Neuronal stem cell (in vitro differentiated cells): ENCODE results near the gene METTL8.
"Not testable (repeated sequence)": the region's sequence is repeated elsewhere in the genome, so short reads cannot be mapped to it uniquely, and the experiment has no call there.

ENCODE experiments used
- DNase-seq: peaks from one replicate; pipeline ENCODE4 v3.0.0-alpha.2; 2013; ENCODE audit warnings: low spot score
- H2AFZ ChIP-seq: one replicate; pipeline ENCODE4 v1.6.1; 2013; ENCODE audit warnings: mild to moderate bottlenecking, low read length, inconsistent platforms
- H2AK5ac ChIP-seq: 2 replicates; pipeline ENCODE4 v1.6.1; 2013; ENCODE audit warnings: low read depth, mild to moderate bottlenecking, inconsistent platforms, low read length, moderate library complexity, mixed read lengths
- H2BK120ac ChIP-seq: 2 replicates; pipeline ENCODE4 v1.6.1; 2013; ENCODE audit warnings: low read depth, mild to moderate bottlenecking, inconsistent platforms, low read length, moderate library complexity, mixed read lengths
- H2BK12ac ChIP-seq: one replicate; pipeline ENCODE4 v1.6.1; 2013; ENCODE audit warnings: low read length, inconsistent platforms
- H2BK15ac ChIP-seq: 2 replicates; pipeline ENCODE4 v1.6.1; 2013; ENCODE audit warnings: mild to moderate bottlenecking, low read length, inconsistent platforms, mixed read lengths
- H2BK5ac ChIP-seq: one replicate; pipeline ENCODE4 v1.6.1; 2013; ENCODE audit warnings: inconsistent platforms, mild to moderate bottlenecking, low read length, moderate library complexity
- H3K14ac ChIP-seq: one replicate; pipeline ENCODE4 v1.6.1; 2013; ENCODE audit warnings: low read length, inconsistent platforms
- H3K18ac ChIP-seq: 2 replicates; pipeline ENCODE4 v1.6.1; 2013; ENCODE audit warnings: low read length, inconsistent platforms
- H3K23ac ChIP-seq: 2 replicates; pipeline ENCODE4 v1.6.1; 2013; ENCODE audit warnings: low read depth, mild to moderate bottlenecking, mixed read lengths, low read length, inconsistent platforms; ENCODE audit not compliant: poor library complexity
- H3K27ac ChIP-seq: replicated peaks from 3 replicates; pipeline ENCODE4 v1.5.1; 2013; ENCODE audit warnings: low read length, inconsistent platforms
- H3K27me3 ChIP-seq, 3 experiments: 2 replicates each; pipeline ENCODE4 v1.6.1; 2013; ENCODE audit warnings: low read length in 3 of 3, mild to moderate bottlenecking in 2 of 3, inconsistent platforms in 1 of 3, low read depth in 1 of 3, mixed read lengths in 1 of 3, moderate library complexity in 1 of 3; ENCODE audit not compliant: control insufficient read depth in 3 of 3, insufficient read depth in 3 of 3
- H3K36me3 ChIP-seq, 2 donors: replicated peaks in 1 of 2; 2 replicates each; pipeline ENCODE4 v1.6.1; 2013; ENCODE audit warnings: low read length in 2 of 2; ENCODE audit not compliant: control insufficient read depth in 2 of 2, insufficient read depth in 2 of 2
- H3K4ac ChIP-seq: 2 replicates; pipeline ENCODE4 v1.6.1; 2013; ENCODE audit warnings: inconsistent platforms, mild to moderate bottlenecking, low read length, moderate library complexity
- H3K4me1 ChIP-seq, 2 donors: 1 replicate in 1 of 2; 2 replicates in 1 of 2; pipeline ENCODE4 v1.6.1; 2013; ENCODE audit warnings: low read length in 2 of 2, low read depth in 1 of 2; ENCODE audit not compliant: control insufficient read depth in 2 of 2, insufficient read depth in 1 of 2
- H3K4me2 ChIP-seq: one replicate; pipeline ENCODE4 v1.6.1; 2013; ENCODE audit warnings: mild to moderate bottlenecking, low read length, inconsistent platforms; ENCODE audit not compliant: insufficient read depth, poor library complexity, severe bottlenecking
- H3K4me3 ChIP-seq, 2 donors: 2 replicates each; pipeline ENCODE4 v1.5.1; 2013; ENCODE audit warnings: low read length in 2 of 2, mild to moderate bottlenecking in 2 of 2, inconsistent platforms in 1 of 2, moderate library complexity in 1 of 2
- H3K79me1 ChIP-seq: one replicate; pipeline ENCODE4 v1.6.1; 2013; ENCODE audit warnings: low read depth, mild to moderate bottlenecking, inconsistent platforms, low read length, moderate library complexity
- H3K9ac ChIP-seq: one replicate; pipeline ENCODE4 v1.6.1; 2013; ENCODE audit warnings: mild to moderate bottlenecking, low read depth, low read length, inconsistent platforms; ENCODE audit not compliant: poor library complexity
- H3K9me3 ChIP-seq, 2 donors: replicated peaks in 1 of 2; 2 replicates each; pipeline versions ENCODE3 to v1.6.1; 2013; ENCODE audit warnings: low read length in 2 of 2, mild to moderate bottlenecking in 2 of 2, inconsistent platforms in 1 of 2, low read depth in 1 of 2, mixed read lengths in 1 of 2, moderate library complexity in 1 of 2; ENCODE audit not compliant: control insufficient read depth in 2 of 2, insufficient read depth in 1 of 2
- H4K8ac ChIP-seq: one replicate; pipeline ENCODE4 v1.6.1; 2013; ENCODE audit warnings: low read depth, mild to moderate bottlenecking, inconsistent platforms, low read length, moderate library complexity
- H4K91ac ChIP-seq: one replicate; pipeline ENCODE4 v1.6.1; 2013; ENCODE audit warnings: low read length, low read depth, mild to moderate bottlenecking, inconsistent platforms; ENCODE audit not compliant: poor library complexity
- WGBS, 2 donors: extraction: QIAGEN DNeasy Blood & Tissue Kit; methylation state at CpG; one replicate each; pipeline ENCODE4 v1.1.7; 2013; ENCODE audit warnings: missing lambda C conversion rate in 2 of 2, mixed read lengths in 1 of 2; ENCODE audit not compliant: insufficient read length in 2 of 2, insufficient replicate concordance in 1 of 2; ENCODE audit errors: extremely low coverage in 2 of 2; 5-methylcytosine and 5-hydroxymethylcytosine counted together

Gene METTL8

DNA sequence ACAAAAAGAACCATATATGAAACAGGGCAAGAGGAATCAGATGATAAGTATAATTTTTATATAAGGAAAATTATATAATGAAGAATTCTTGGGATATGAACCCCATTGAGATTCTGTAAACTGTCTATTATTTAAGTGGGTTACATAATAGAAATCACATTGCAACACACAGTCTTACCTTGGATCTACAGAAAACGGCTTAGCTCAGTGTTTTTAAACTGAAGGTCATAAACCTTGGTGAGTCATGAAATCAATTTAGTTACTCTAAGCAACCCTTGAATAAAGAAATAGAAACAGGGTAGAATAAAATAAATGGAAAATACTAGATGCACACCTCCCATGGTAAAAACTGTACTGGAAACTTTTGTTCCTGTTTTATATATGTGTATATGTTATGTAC lies 50.7 kb downstream of the METTL8 start:
- H3K4me1 ChIP-seq: peaks cover 0 to 6% of the 10 kb centered on the region in 2 donors
- H3K79me1 ChIP-seq: peaks cover 2% of the 10 kb centered on the region
- no peak overlapping the region for H2AK5ac ChIP-seq
- no peak overlapping the region for H3K4me3 ChIP-seq
- no peak overlapping the region for H2BK12ac ChIP-seq
- no peak overlapping the region for H2BK120ac ChIP-seq
- H2BK15ac ChIP-seq: no peak overlapping the region
- no peak overlapping the region for H2BK5ac ChIP-seq
- no peak overlapping the region for H3K23ac ChIP-seq
- no peak overlapping the region for H3K4me2 ChIP-seq
- no peak overlapping the region for H3K4ac ChIP-seq
- H3K27ac ChIP-seq: no peak overlapping the region
- H4K8ac ChIP-seq: no peak overlapping the region
- WGBS, 2 donors: no CpG with 5 or more reads among the region's 1 CpG
- H4K91ac ChIP-seq: no peak overlapping the region
- H3K9ac ChIP-seq: no peak overlapping the region
- H3K14ac ChIP-seq: no peak overlapping the region
- no peak overlapping the region for H2AFZ ChIP-seq
- no peak for DNase-seq
- no peak overlapping the region for H3K18ac ChIP-seq
- H3K9me3 ChIP-seq: no peaks in the 10 kb centered on the region
- H3K36me3 ChIP-seq: no peaks in the 10 kb centered on the region
- H3K27me3 ChIP-seq: no peaks in the 10 kb centered on the region

DNA sequence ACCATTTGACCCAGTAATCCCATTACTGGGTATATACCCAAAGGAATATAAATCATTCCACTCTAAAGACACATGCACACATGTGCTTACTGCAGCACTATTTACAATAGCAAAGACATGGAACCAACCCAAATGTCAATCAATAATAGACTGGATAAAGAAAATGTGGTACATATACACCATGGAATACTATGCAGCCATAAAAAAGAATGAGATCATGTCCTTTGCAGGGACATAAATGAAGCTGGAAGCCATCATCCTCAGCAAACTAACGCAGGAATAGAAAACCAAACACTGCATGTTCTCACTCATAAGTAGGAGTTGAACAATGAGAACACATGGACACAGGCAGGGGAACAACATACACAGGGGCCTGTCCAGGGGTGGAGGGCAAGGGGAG lies 51.6 kb downstream of the METTL8 start:
- H3K14ac ChIP-seq, H3K4me3 ChIP-seq, H4K8ac ChIP-seq, DNase-seq, H3K79me1 ChIP-seq, H3K18ac ChIP-seq, H3K9me3 ChIP-seq, H3K4me1 ChIP-seq, H3K4ac ChIP-seq, H3K9ac ChIP-seq, H3K27ac ChIP-seq, H2BK12ac ChIP-seq, H4K91ac ChIP-seq, H3K27me3 ChIP-seq, H3K36me3 ChIP-seq, H2BK5ac ChIP-seq, H2BK120ac ChIP-seq, H3K4me2 ChIP-seq, H2AK5ac ChIP-seq, H2AFZ ChIP-seq, H3K23ac ChIP-seq, H2BK15ac ChIP-seq: not testable (repeated sequence)
- no CpG with 5 or more reads among the region's 1 CpG for WGBS, 2 donors

DNA sequence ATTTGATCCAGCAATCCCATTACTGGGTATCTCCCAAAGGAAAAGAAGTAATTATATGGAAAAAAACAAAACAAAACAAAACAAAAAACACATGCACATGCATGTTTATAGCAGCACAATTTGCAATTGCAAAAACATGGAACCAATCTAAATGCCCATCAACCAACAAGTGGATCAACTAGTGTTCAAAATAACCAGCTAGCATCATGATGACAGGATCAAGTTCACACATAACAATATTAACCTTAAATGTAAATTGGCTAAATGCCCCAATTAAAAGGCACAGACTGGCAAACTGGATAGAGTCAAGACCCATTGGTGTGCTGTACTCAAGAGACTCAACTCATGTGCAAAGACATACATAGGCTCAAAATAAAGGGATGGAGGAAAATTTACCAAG lies 55.9 kb downstream of the METTL8 start:
- DNase-seq, H2BK12ac ChIP-seq, H3K27me3 ChIP-seq, H3K79me1 ChIP-seq, H4K91ac ChIP-seq, H4K8ac ChIP-seq, H2BK120ac ChIP-seq, H3K23ac ChIP-seq, H3K9ac ChIP-seq, H2BK15ac ChIP-seq, H3K27ac ChIP-seq, H3K9me3 ChIP-seq, H2AFZ ChIP-seq, H3K4me1 ChIP-seq, H3K4me3 ChIP-seq, H3K14ac ChIP-seq, H3K4ac ChIP-seq, H3K36me3 ChIP-seq, H3K18ac ChIP-seq, H3K4me2 ChIP-seq, H2AK5ac ChIP-seq, H2BK5ac ChIP-seq: not testable (repeated sequence)

DNA sequence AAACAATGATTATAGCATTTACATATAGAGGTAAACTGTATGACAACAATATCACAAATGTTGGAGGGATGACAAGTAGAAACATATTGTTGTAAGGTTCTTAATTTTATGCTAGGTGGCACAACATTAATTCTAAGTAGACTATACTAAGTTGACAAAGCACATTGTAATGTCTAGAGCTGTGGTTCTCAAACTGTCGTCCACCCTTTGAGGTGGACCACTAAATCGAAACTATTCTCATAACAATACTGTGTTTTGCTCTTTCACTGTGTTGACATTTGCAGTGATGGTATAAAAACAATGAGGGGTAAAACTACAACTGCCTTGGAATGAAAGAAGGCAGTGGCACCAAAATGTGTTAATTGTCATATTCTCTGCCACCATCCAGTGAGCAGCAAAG lies 66.1 kb downstream of the METTL8 start:
- no peak overlapping the region for H3K4me2 ChIP-seq
- no peak overlapping the region for H3K23ac ChIP-seq

More for the DNA sequence above, 66.1 kb downstream of the METTL8 start:
- Histone ChIP-seq H4K8ac (no peak overlapping the region), H3K18ac (no peak overlapping the region), H3K36me3 (no peaks in the 10 kb centered on the region), H3K4me1 (no peaks in the 10 kb centered on the region), H3K4me3 (no peak overlapping the region), H3K4ac (no peak overlapping the region), H4K91ac (no peak overlapping the region), H3K9ac (no peak overlapping the region), H2BK12ac (no peak overlapping the region), H2BK120ac (no peak overlapping the region), H2BK5ac (no peak overlapping the region), H3K9me3 (peaks cover 2 to 3% of the 10 kb centered on the region in 2 donors), H2AK5ac (no peak overlapping the region), H3K27ac (no peak overlapping the region), H3K27me3 (no peaks in the 10 kb centered on the region), H3K79me1 (no peaks in the 10 kb centered on the region), H3K14ac (no peak overlapping the region), H2BK15ac (no peak overlapping the region), H2AFZ (no peak overlapping the region)
- no peak for DNase-seq
- no CpG with 5 or more reads among the region's 2 CpGs for WGBS, 2 donors
